GM19328 (cell line): ENCODE measurements around the gene PTPRZ1.

ENCODE experiments used
- ATAC-seq: cut with Tn5 transposase; IDR thresholded peaks from one replicate; pipeline ENCODE4 v1.9.1; 2021; ENCODE audit warnings: mild to moderate bottlenecking, moderate library complexity; ENCODE audit not compliant: unreplicated experiment

Gene PTPRZ1

GRCh38 chr7:121872831-121873288 is at the start of gene PTPRZ1:
PTPRZ1 (plus strand) TSS chr7:121873161; CDS start chr7:121873500, 339 bp downstream.
- ATAC-seq, result no peak

- ATAC-seq, result no peak
Measured at GRCh38 chr7:121824276-121824675, 48.7 kb upstream of the PTPRZ1 start.

GRCh38 chr7:121831351-121831750 is 41.6 kb upstream of the PTPRZ1 start:
- no peak for ATAC-seq

- no peak for ATAC-seq
Measured at GRCh38 chr7:121831801-121832200, 41.2 kb upstream of the PTPRZ1 start.

- no peak for ATAC-seq
Measured at GRCh38 chr7:121832347-121832746, 40.6 kb upstream of the PTPRZ1 start.

- ATAC-seq, result no peak
Measured at GRCh38 chr7:121833991-121834390, 39.0 kb upstream of the PTPRZ1 start.

- no peak for ATAC-seq
Measured at GRCh38 chr7:121837462-121837861, 35.5 kb upstream of the PTPRZ1 start.

- ATAC-seq, result no peak
Measured at GRCh38 chr7:121847041-121847440, 25.9 kb upstream of the PTPRZ1 start.

GRCh38 chr7:121853307-121853706 is 19.7 kb upstream of the PTPRZ1 start:
- ATAC-seq, result no peak

GRCh38 chr7:121860953-121861352 is 12.0 kb upstream of the PTPRZ1 start:
- ATAC-seq, result no peak

- no peak for ATAC-seq
Measured at GRCh38 chr7:121862591-121862990, 10.4 kb upstream of the PTPRZ1 start.

GRCh38 chr7:121871188-121871587 is 1.8 kb upstream of the PTPRZ1 start:
- ATAC-seq, result no peak

- no peak for ATAC-seq
Measured at GRCh38 chr7:121873289-121874194, 581 bp downstream of the PTPRZ1 start.

- ATAC-seq, result no peak
Measured at GRCh38 chr7:121874298-121874697, 1.3 kb downstream of the PTPRZ1 start.

GRCh38 chr7:121875203-121875602 is 2.2 kb downstream of the PTPRZ1 start:
- no peak for ATAC-seq

GRCh38 chr7:121876656-121877500 is 3.9 kb downstream of the PTPRZ1 start:
- ATAC-seq, result no peak

GRCh38 chr7:121878918-121879464 is 6.0 kb downstream of the PTPRZ1 start:
- no peak for ATAC-seq

- no peak for ATAC-seq
Measured at GRCh38 chr7:121879544-121879943, 6.6 kb downstream of the PTPRZ1 start.

- no peak for ATAC-seq
Measured at GRCh38 chr7:121882731-121883130, 9.8 kb downstream of the PTPRZ1 start.

- no peak for ATAC-seq
Measured at GRCh38 chr7:121885166-121885920, 12.4 kb downstream of the PTPRZ1 start.

GRCh38 chr7:121887634-121888033 is 14.7 kb downstream of the PTPRZ1 start:
- no peak for ATAC-seq
